Amygdala (tissue), 56 donors: ENCODE results near the gene CYP27C1.
"Not testable (repeated sequence)": the region's sequence is repeated elsewhere in the genome, so short reads cannot be mapped to it uniquely, and the experiment has no call there.

ENCODE experiments used
- DNase-seq, 56 donors: peaks; one replicate each; lab custom pipeline; 2025; lab: John Stamatoyannopoulos, UW

Gene CYP27C1

DNA sequence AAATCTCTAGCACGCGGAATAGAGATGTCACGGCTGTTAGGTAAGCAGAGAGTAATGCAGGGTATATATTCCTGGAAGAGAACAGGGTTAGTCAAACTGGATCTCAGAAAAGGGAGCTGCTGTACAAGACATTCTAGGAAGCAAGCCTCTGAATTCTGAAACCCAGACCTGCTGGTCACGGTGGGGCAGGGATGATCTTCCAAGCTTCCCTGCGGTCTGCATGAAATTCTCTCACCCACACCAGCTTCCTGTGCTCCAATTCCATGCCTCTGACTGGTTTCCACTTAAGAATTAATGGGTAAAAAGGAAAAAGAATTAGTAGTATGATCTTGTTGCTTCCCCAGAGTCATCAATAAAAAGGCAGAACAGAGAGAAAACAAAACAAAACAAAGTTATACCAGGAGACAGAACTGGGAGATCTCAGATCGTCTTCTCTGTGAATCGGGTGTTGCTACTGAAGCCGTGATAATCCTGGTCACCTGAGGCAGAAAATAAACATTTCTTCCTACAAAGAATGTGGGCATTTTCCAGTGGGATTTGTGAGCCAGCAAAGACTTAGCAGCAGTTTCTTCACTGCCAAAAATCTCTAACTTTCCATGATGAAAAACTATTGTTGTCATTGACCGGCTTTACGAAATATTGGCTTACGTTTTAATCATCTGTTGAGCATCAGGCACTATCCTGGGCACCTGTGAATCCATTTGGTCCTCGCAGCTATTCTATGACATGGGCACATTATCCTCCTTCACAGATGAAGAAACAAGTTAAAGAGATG, 5.3 kb upstream of the CYP27C1 start:
- DNase-seq = no peak

DNA sequence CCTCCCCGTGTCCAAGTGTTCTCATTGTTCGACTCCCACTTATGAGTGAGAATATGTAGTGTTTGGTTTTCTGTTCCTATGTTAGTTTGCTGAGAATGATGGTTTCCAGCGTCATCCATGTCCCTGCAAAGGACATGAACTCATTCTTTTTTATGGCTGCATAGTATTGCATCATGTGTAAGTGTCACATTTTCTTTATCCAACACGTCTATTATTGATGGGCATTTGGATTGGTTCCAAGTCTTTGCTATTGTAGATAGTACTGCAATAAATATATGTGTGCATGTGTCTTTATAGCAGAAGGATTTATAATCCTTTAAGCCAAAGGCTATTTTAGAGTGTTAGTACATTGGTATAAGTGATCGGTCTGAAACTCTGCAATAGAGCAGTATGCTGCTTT, 4.0 kb upstream of the CYP27C1 start:
- DNase-seq = not testable (repeated sequence)

DNA sequence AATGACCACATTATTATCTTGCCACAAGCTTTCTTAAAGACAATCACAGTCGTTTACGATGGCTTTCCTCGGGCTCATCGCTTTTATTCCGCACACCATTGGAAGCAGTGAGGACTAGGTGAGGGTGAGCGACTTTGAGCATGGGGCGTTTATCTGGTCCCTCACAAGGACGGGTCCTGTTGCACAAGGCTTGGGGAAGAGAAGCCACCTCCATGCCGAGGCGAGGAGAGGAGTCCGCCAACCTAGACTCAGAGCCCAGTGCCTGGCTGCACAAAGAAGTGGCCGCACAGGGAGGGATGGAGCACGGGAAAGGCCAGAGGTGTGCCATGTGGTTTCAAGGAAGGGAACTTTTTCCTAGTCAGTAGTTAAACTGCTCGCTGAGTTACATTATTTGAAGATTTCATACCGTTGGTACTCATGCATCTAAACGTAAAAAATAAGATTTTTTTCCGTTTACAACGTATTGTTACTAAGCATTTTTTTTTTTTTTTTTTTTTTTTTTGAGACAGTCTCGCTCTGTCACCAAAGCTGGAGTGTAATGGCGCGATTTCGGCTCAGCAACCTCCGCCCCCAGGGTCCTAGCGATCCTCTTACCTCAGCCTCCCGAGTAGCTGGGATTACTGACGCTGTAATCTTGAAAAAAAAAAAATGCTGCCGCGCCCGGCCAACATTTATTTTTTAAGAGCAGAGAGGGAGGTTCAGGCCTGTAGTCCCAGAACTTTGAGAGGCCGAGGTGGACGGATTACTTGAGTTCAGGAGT, 849 bp upstream of the CYP27C1 start:
- no peak for DNase-seq

DNA sequence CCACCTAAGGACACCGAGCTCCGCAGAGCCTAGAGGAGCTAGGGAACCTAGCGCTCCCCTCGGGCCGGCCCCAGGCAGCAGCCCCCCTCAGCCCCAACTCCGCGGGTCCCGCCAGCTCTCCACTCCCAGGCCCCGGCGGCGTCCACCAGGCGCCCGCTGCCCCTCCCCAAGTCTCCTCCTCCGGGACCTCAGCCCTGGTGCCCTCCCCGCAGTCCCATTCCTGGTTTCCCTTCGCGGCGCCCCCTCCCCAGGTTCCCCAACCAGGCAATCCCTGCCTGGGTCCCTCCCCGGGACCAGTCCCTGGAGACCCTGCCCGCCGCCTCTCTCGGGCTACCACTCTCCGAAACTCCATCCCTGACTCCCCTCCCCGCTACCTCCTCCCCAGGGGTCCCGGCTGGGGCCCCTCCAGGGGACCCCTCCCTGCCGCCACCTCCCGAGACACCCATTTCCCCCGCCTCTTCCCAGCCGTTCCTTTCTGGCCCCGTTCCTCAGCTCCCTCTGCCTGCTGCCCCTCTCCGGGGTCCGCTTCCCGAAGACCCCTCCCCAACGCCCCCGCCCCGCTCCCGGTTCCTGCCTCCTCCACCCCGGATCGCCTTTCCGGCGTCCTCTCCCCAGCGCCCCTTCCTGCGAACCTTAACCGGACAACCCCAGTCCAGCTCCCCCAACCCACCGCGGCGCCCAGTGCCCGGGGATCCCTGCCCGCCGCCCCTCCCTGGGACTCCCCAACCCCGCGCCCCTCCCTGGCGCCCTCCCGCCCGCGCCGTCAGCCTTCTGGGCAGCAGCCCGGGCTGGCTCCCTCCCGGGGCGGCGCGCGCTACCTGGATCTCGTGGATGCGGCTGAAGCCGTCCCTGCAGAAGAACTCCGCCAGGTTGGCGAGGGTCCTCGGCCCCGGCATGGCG, 678 bp downstream of the CYP27C1 start:
- DNase-seq = peak in 2 of 56 donors; percentile 15 to 18

DNA sequence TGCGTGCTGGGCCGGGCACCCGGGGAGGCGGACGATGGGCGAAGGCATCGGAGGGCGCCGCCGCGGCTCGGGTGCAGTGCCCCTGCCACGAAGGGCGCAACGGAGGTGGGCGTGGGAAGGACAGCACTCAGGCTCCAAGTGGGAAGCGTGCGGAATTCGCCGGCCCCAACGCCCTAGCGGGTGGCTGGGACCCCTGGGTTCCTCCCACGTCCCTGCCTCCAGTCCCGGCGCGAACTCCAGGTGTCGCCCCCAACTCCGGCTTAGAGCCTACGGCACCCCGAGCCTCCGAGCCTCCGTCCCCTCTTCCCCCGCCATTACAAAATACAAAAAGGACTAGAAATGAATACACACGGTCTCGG, 1.3 kb downstream of the CYP27C1 start:
- DNase-seq = peak in 1 of 56 donors; percentile 51

DNA sequence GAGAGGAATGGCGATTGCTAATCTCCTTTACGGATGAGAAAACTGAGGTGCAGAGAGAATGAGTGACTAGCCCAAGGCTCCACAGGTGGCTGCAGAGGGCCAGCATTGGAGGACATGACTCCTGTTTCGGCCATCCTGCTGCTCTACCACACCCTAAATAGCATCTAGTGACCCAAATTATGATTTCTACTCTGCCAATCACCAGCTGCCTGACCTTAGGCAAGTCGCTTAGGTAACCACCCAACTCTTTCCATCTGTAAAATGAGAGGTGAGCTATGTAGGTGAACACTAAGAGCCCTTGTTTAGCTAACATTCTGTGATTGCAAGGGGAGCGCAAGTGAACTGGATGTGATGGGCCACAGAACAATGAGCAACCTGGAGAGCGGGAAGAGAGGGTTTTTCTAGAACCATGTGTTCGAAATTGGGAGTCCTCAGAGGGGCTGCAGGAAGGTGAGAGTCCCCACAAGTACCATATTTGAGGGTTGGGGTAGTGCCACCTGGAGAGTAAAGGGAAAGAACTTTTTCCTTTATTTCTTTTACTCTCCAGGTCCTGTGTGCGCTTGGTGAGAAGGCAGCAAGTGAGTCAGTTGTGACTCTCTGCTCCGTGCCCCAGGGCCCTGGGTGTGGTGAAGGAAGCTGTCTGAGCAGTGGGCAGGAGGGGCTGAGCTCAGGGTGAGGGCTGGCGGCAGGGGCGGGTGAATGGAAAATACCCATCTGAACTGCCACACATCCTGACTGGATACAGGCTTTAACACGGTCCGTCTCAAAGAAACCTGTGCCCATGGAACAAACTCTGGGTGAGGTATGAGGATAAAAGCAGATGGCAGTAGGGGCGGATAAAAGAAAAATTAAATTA, 2.4 kb downstream of the CYP27C1 start:
- no peak for DNase-seq

DNA sequence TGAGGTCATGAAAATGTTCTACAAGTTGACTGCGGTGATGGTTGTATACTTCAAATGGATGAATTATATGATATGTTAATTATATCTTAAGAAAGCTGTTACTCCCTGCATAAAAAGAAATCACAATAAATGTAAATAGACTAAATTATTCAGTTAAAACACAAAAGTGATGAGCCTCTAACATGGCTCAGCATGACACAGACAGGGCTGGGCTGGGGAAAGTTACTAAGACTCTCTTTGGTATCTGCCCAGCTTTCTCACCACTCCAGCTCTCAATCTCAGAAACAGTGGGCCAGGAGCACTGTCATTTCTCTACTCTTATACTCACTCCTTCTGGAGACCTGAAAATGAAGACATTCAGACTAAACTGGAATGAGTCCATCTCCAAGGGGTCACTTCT, 3.5 kb downstream of the CYP27C1 start:
- no peak for DNase-seq

DNA sequence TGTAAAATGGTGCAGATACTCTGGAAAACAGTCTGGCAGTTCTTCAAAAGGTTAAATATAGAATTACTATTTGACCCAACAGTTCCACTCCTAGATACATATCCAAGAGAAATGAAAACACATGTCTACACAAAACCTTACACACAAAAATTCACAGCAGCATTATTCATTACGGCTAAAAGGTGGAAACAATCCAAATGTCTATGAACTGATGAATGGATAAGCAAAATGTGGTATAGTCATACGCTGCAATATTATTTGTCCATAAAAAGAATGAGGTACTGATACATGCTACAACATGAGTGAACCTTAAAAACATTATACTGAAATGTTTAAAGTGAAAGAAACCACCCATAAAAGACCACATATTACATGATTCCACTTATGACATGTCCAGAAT, 4.0 kb downstream of the CYP27C1 start:
- DNase-seq = no peak

DNA sequence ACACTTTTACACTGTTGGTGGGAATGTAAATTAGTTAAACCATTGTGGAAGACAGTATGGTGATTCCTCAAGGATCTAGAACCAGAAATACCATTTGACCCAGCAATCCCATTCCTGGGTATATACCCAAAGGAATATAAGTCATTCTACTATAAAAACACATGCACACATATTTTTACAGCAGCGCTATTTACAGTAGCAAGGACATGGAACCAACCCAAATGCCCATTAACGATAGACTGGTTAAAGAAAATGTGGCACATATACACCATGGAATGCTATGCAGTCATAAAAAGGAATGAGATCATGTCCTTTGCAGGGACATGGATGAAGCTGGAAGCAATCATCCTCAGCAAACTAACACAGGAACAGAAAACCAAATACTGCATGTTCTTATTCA, 5.9 kb downstream of the CYP27C1 start:
- DNase-seq = not testable (repeated sequence)

DNA sequence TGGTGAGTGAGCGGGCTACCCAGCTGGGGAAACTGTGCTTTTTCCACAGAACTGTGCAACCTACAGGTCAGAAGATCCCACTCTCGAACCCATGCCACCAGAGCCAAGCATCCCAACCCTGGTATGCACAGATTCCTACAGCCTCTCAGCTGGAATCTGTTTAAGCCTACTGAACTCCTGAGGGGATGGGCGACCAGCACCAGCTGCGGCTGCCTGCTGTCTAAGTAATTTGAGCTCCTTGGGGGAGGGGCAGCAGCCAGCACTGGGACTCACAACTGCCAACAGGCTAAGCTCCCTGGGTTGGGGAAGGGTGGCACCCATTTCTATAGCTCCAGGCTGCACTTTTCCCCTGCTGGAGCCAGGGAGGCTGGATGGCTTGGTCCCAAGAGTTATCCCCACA, 11.8 kb downstream of the CYP27C1 start:
- no peak for DNase-seq

DNA sequence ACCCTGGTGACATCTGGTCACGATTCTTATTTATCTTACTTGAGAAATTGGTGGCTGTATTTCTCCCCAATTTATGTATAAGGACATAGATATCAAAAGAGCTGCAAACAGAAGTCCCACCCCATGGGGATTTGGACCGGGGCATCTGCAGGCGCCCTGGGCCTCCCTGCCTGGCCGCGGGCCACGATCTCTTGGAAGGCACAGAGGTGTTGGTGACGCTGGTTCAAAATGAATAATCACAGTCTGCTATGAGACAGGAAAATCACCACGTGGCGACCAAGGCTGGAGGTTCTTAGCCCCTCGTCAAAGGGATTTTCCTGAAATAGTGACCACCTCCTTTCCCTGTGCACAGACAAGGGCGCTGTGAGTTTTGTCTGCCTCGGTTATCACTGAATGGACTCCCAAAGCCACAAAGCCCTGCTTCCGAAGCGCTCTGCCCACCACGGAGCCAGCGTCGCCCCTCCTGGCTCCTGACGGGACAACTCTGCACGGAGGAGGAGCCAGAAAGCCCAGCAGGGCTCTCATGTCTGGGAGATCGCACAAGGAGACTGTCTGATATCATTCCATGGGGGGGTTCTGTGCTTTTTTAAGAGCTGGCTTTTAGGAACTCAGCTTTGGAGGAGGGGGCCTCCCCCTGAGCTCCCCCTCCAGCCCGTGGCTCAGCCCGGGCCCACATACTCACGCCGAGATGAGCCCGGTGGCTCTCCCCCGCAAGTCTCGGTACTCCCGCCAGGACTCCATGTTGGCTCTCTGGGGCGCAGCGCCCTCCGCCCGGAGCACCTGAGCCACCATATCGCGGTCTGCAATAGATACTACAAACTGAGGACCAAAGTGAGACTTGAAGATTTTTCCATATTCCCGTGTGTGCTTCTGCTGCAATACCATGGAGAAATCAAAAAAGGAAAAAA, 14.6 kb downstream of the CYP27C1 start:
- no peak for DNase-seq

DNA sequence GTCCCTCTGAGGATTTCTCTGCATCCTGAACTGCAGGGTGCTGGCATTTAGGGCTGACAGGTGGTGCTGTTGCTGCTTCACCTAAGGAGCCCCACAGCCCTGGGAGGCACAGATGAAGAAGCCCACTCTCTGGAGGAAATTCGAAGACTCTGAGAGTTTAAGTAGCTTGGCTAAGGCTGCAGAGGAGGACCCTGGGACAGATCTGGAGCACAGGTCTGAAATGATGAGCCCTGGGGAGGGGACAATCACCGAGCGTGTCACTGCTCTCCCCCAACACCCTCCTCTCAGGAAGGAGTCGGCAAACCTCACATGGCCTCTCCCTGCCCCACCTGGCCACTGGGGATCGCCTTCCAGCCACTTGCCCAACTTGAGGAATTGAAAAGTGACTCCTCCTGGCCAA, 18.6 kb downstream of the CYP27C1 start:
- DNase-seq = no peak

DNA sequence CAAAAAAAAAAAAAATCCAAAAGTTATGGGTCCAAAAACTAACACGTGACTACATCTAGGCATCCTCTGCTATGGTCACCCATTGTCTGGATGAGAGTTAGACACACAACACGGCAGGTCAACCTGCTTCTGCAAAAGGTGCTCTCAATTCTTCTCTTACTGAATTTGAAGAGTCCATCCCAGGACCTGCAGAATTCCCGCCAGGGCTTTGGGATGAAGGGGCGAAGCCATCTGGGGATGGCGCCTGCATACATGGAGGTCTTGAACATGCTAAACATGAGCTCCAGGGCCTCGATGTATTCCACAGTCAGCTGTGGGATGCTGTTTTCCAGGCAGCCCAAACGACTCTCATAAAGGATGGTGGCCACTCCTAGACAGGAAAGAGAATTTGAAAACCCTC, 19.1 kb downstream of the CYP27C1 start:
- DNase-seq = no peak

DNA sequence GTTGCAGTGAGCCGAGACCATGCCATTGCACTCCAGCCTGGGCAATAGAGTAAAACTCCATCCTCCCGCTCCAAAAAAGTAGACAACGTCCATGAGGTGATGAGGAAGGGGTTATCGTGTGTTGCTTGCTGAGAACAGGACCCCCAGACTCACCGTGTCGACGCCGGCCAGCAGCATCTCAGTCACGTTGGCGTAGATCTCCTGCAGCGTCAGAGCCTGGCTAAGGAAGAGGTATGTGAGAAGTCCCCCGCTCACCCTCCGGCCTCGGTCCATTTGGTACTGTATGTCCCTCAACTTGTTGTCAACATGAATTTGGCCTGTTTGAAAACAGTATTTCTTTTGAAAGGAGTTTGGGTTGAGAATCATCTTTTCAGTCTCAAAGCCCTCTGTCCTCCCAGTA, 20.9 kb downstream of the CYP27C1 start:
- no peak for DNase-seq

DNA sequence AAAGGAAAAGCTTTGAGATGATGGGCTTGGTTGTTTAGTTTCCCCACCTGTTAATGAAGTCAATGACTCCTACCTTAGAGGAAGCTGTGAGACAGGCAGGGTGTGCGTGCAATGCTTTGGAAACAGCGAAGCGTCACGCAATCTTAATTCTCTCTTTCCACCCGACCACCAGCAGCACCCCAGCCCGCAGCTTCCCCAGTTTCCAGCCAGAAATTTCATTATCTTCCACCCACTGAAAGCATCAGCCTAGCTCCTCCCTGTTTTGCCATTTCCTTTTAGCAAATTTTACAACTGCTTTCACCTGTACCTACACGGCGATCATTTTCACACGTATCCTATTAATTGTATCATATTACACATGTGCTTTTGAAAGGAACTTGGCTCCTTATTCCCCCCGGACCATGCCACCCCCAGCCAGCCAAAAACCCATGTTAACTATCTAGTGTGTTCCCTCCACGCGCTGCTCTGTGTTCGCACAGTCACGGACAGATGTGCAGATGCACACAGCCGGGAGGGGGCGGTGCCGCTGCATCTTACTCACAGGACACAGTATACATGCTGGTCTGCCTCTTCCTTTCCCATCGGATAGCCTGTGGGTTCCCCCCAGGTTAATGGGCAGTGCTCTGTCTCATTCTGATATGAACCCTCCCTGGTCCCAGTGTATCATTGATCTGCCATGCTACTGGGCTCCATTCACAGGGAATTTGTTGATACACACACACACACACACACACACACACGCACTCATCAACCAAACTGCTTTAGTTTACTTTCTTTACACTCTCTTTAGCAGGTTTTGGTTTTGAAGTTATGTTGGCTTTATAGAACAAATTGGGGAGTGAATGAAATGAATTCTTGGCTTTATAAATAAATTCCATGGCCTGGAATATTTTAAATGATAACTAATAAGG, 22.4 kb downstream of the CYP27C1 start:
- DNase-seq = peak in 6 of 56 donors; percentile 17 to 52 (median 26)

DNA sequence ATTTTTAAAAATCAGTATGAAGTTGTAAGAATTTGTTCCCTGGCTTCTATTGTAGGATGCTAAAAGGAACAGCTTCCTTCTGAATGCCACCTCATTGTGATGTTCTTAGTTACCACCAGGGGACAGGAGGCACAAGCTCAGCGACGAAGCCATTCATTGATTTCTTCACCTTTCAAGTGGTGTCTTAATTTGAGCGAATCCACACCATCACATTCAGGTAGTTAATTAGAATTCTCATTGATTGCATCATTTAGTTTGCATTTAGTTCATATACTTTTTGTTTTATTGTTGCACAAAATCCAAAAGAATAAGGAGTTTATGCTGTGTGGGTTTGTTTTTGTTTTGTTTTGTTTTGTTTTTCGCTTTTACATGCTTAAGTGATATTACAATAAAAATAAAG, 23.1 kb downstream of the CYP27C1 start:
- no peak for DNase-seq

DNA sequence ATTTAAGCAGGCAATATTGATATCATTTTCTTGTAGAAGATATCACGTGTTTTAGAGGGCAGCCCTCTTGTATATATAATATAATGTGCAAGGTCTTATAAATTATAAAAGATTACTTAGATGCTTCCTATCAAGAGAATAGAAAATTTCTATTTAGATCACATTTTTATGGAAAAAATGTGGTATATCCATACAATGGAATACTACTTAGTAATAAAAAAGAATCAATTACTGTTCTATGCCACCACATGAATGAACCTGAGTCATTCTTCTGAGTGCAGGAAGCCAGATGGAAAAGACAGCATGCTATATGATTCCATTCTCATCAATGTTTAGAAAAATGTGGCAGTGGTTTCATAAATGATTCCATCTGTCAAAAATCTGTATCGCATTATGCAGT, 23.6 kb downstream of the CYP27C1 start:
- no peak for DNase-seq
